Panc1 (cell line): ENCODE results near the gene TBCD. TPM values are rescaled to one million over a fixed set of nuclear protein-coding genes. Genes with fewer than 3 reads are reported as not detected.

Experiments
- ATAC-seq: fragments of 200-7000 bp; cut with Tn5 transposase; 2 replicates; pipeline ENCODE4 v1.9.1; 2020; ENCODE audit warnings: mild to moderate bottlenecking, moderate library complexity
- BruUV-seq: library from RNA; stranded (reverse); fragments of 400-500 nt; replicated peaks from 2 replicates; lab custom pipeline; 2021; lab: Mats Ljungman, UMichigan
- CTCF ChIA-PET: fragments of 300-600 bp; sonication (Branson Sonifier 250); formaldehyde crosslinking; loops from one replicate; lab custom pipeline; 2022; ENCODE audit warnings: antibody characterized with exemption; lab: Charles Lee
- POLR2A ChIA-PET: fragments of 300-600 bp; sonication (Branson Sonifier 250); formaldehyde crosslinking; loops from one replicate; lab custom pipeline; 2022; ENCODE audit warnings: antibody characterized with exemption; lab: Charles Lee
- DNase-seq: peaks from one replicate; pipeline ENCODE4 v3.0.0-alpha.2; 2010; ENCODE audit warnings: low read depth, low spot score
- H3K27ac ChIP-seq: 2 replicates; pipeline ENCODE4 v1.5.1; 2011; ENCODE audit warnings: mild to moderate bottlenecking, low read length, inconsistent platforms
- H3K27me3 ChIP-seq: fragments of 200-500 bp; sonication (Bioruptor generic); 2 replicates; pipeline ENCODE4 v1.6.0; 2014; ENCODE audit warnings: low read length, inconsistent platforms; ENCODE audit not compliant: control insufficient read depth, insufficient read depth
- H3K36me3 ChIP-seq: fragments of 200-500 bp; sonication (Bioruptor generic); 2 replicates; pipeline ENCODE4 v1.5.1; 2014; ENCODE audit warnings: inconsistent platforms, mild to moderate bottlenecking, low read length, moderate library complexity; ENCODE audit not compliant: control insufficient read depth, insufficient read depth
- H3K4me1 ChIP-seq: 2 replicates; pipeline ENCODE4 v1.5.1; 2011; ENCODE audit warnings: inconsistent platforms, mild to moderate bottlenecking, low read length, moderate library complexity; ENCODE audit not compliant: control insufficient read depth, insufficient read depth
- H3K4me3 ChIP-seq, 2 experiments: 2 replicates each; pipeline ENCODE4 v1.5.1; 2011 to 2012; ENCODE audit warnings: low read depth in 2 of 2, low read length in 2 of 2, mild to moderate bottlenecking in 2 of 2, inconsistent platforms in 1 of 2, moderate library complexity in 1 of 2
- H3K9me3 ChIP-seq: fragments of 200-500 bp; sonication (Bioruptor generic); 2 replicates; pipeline ENCODE4 v1.5.1; 2014; ENCODE audit warnings: low read depth, mild to moderate bottlenecking, inconsistent platforms, low read length, moderate library complexity; ENCODE audit not compliant: control insufficient read depth, insufficient read depth
- POLR2AphosphoS5 ChIP-seq: IDR thresholded peaks from 2 replicates; pipeline ENCODE4 v1.6.1; 2012; ENCODE audit warnings: mild to moderate bottlenecking, low read depth, low read length, moderate library complexity
- REST ChIP-seq, 2 experiments: IDR thresholded peaks; 2 replicates each; pipeline ENCODE4 v1.6.1; 2011 to 2012; ENCODE audit warnings: low read depth in 2 of 2, control low read depth in 1 of 2, low read length in 1 of 2, mild to moderate bottlenecking in 1 of 2, moderate library complexity in 1 of 2; ENCODE audit not compliant: insufficient read depth in 1 of 2
- SIN3A ChIP-seq: IDR thresholded peaks from 2 replicates; pipeline ENCODE4 v1.6.1; 2012; ENCODE audit warnings: low read depth, mild to moderate bottlenecking, low read length, moderate library complexity, borderline replicate concordance; ENCODE audit not compliant: insufficient read depth
- TCF7L2 ChIP-seq: IDR thresholded peaks from 2 replicates; pipeline ENCODE4 v1.6.1; 2011; ENCODE audit warnings: mild to moderate bottlenecking, low read depth, low read length, inconsistent platforms
- in situ Hi-C: cut with HindIII; loops from 2 replicates; pipeline ENCODE4 v1.10.0; 2016; ENCODE audit warnings: low sequenced_read_pairs, low pct_unique_long_range_greater_than_20kb
- intact Hi-C: fragments of 100-400 bp; cut with micrococcal nuclease; formaldehyde crosslinking; loops from one replicate; pipeline ENCODE4 v1.10.0; 2022; ENCODE audit not compliant: unreplicated experiment
- total RNA-seq: library from RNA; stranded (reverse); gene quantifications from one replicate; pipeline ENCODE4 v1.2.1, GENCODE V29; 2021; ENCODE audit not compliant: unreplicated experiment
- TF ChIP-seq, protein P1 (sequence below): fragments of 450-650 bp; IDR thresholded peaks from 2 replicates; pipeline ENCODE4 v1.5.1; 2017; ENCODE audit warnings: mild to moderate bottlenecking

The TBCD gene
- total RNA-seq, 1 experiment from 2014 or later = 186 TPM

- no TSS peak for BruUV-seq
- intact Hi-C loops (no loop called here), in situ Hi-C loops (no loop called here)
- no peaks in the 10 kb centered on the region for H3K4me1 ChIP-seq
- ATAC-seq = no peak
- TF ChIP-seq TCF7L2 (no peak), POLR2AphosphoS5 (no peak), REST (IDR thresholded peaks at IDR 0.05; ENCODE audit: insufficient read depth in 1 of 2, low read depth in 2 of 2, low read length in 1 of 2) (no peak), SIN3A (no peak)
- TF ChIP-seq, protein P1, sequence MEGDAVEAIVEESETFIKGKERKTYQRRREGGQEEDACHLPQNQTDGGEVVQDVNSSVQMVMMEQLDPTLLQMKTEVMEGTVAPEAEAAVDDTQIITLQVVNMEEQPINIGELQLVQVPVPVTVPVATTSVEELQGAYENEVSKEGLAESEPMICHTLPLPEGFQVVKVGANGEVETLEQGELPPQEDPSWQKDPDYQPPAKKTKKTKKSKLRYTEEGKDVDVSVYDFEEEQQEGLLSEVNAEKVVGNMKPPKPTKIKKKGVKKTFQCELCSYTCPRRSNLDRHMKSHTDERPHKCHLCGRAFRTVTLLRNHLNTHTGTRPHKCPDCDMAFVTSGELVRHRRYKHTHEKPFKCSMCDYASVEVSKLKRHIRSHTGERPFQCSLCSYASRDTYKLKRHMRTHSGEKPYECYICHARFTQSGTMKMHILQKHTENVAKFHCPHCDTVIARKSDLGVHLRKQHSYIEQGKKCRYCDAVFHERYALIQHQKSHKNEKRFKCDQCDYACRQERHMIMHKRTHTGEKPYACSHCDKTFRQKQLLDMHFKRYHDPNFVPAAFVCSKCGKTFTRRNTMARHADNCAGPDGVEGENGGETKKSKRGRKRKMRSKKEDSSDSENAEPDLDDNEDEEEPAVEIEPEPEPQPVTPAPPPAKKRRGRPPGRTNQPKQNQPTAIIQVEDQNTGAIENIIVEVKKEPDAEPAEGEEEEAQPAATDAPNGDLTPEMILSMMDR = no peak
- H3K27me3 ChIP-seq = no peaks in the 10 kb centered on the region
- ChIA-PET CTCF (no interaction called here), POLR2A (no interaction called here)
- H3K9me3 ChIP-seq = peaks cover 3% of the 10 kb centered on the region; the same call in 1 of the 2 replicates
- peaks cover 2% of the 10 kb centered on the region; the same call in 1 of the 2 replicates for H3K36me3 ChIP-seq
- no peak overlapping the region for H3K27ac ChIP-seq
- no peak overlapping the region for H3K4me3 ChIP-seq
- DNase-seq = no peak
Observed at GRCh38 chr17:82814834-82815233, 63.0 kb downstream of the TBCD start.

GRCh38 chr17:82815354-82815753, 63.5 kb downstream of the TBCD start:
- ChIA-PET POLR2A (no interaction called here), CTCF (no interaction called here)
- peaks cover 2% of the 10 kb centered on the region; the same call in 1 of the 2 replicates for H3K36me3 ChIP-seq
- no peaks in the 10 kb centered on the region for H3K4me1 ChIP-seq
- H3K9me3 ChIP-seq = peaks cover 9% of the 10 kb centered on the region; the same call in 1 of the 2 replicates
- H3K27me3 ChIP-seq = no peaks in the 10 kb centered on the region
- DNase-seq = no peak
- no TSS peak for BruUV-seq
- peak; percentile 35; the same call in 1 of the 2 replicates for ATAC-seq
- no peak overlapping the region for H3K4me3 ChIP-seq
- intact Hi-C loops (no loop called here), in situ Hi-C loops (no loop called here)
- no peak for TF ChIP-seq SIN3A
- no peak for TF ChIP-seq REST (IDR thresholded peaks at IDR 0.05; ENCODE audit: insufficient read depth in 1 of 2, low read depth in 2 of 2, low read length in 1 of 2)
- TF ChIP-seq TCF7L2 = no peak
- no peak overlapping the region for H3K27ac ChIP-seq
